GM12878 (cell line): ENCODE measurements around the gene EPX. TPM values are rescaled to one million over a fixed set of nuclear protein-coding genes. Genes with fewer than 3 reads are reported as not detected.

ENCODE experiments used
- ATAC-seq: fragments of 200-7000 bp; cut with Tn5 transposase; 3 replicates; pipeline ENCODE4 v1.9.1; 2020; ENCODE audit warnings: mild to moderate bottlenecking, moderate library complexity
- BruUV-seq: library from RNA; stranded (reverse); fragments of 400-500 nt; replicated peaks from 2 replicates; lab custom pipeline; 2021; lab: Mats Ljungman, UMichigan
- CTCF ChIA-PET: fragments of 300-600 bp; sonication (Branson Sonifier 250); formaldehyde crosslinking; extraction: SDS; loops from one replicate; lab custom pipeline; 2021; ENCODE audit warnings: inconsistent platforms; lab: Yijun Ruan, JAX
- POLR2A ChIA-PET: fragments of 350-600 bp; formaldehyde crosslinking; extraction: SDS; loops from one replicate; lab custom pipeline; 2021; ENCODE audit warnings: inconsistent platforms; lab: Charles Lee
- RAD21 ChIA-PET: fragments of 300-600 bp; sonication (Branson Sonifier 250); formaldehyde crosslinking; loops from one replicate; lab custom pipeline; 2023; ENCODE audit warnings: antibody characterized with exemption; ENCODE audit not compliant: unreplicated experiment; lab: Charles Lee
- SMC1A ChIA-PET: fragments of 300-600 bp; sonication (Branson Sonifier 250); formaldehyde crosslinking; loops from one replicate; lab custom pipeline; 2023; ENCODE audit not compliant: unreplicated experiment, uncharacterized antibody; lab: Charles Lee
- DNase-seq: peaks from one replicate; pipeline ENCODE4 v3.0.0-alpha.2; 2011; ENCODE audit warnings: low read depth, low spot score
- FAIRE-seq: peaks from 3 replicates; lab custom pipeline; 2011; peaks lifted over from hg19 to GRCh38; lab: Jason Lieb, UNC
- H2AFZ ChIP-seq: 2 replicates; pipeline ENCODE4 v1.6.0; 2011; ENCODE audit warnings: low read depth, low read length, control low read depth; ENCODE audit not compliant: control insufficient read depth
- H3K27ac ChIP-seq: 2 replicates; pipeline ENCODE4 v1.5.1; 2011; ENCODE audit warnings: control low read depth; ENCODE audit not compliant: control insufficient read depth, insufficient read depth
- H3K27me3 ChIP-seq, 2 experiments: replicated peaks in 1 of 2; 2 replicates each; pipeline versions ENCODE4 v1.6.0 to v1.6.1; 2011; ENCODE audit warnings: low read length in 1 of 2; ENCODE audit not compliant: control insufficient read depth in 2 of 2, insufficient read depth in 2 of 2
- H3K36me3 ChIP-seq, 2 experiments: 2 replicates each; pipeline ENCODE4 v1.5.1; 2011; ENCODE audit warnings: low read length in 1 of 2; ENCODE audit not compliant: control insufficient read depth in 2 of 2, insufficient read depth in 2 of 2
- H3K4me1 ChIP-seq: 2 replicates; pipeline ENCODE4 v1.6.1; 2011; ENCODE audit warnings: mild to moderate bottlenecking, low read length, moderate library complexity, mixed read lengths; ENCODE audit not compliant: control insufficient read depth, insufficient read depth
- H3K4me2 ChIP-seq: 2 replicates; pipeline ENCODE4 v1.6.0; 2011; ENCODE audit warnings: control low read depth; ENCODE audit not compliant: control insufficient read depth, insufficient read depth
- H3K4me3 ChIP-seq: fragments of 200-600 bp; sonication (generic); 2 replicates; pipeline ENCODE4 v1.5.1; 2016
- H3K79me2 ChIP-seq: 2 replicates; pipeline ENCODE4 v1.6.0; 2011; ENCODE audit warnings: low read length; ENCODE audit not compliant: control insufficient read depth, insufficient read depth
- H3K9ac ChIP-seq: 2 replicates; pipeline ENCODE4 v1.8.0; 2011; ENCODE audit warnings: low read length, control low read depth, mixed read lengths; ENCODE audit not compliant: control insufficient read depth, insufficient read depth
- H3K9me3 ChIP-seq: replicated peaks from 3 replicates; pipeline ENCODE4 v1.5.1; 2011; ENCODE audit warnings: mild to moderate bottlenecking, low read length; ENCODE audit not compliant: control insufficient read depth, insufficient read depth
- H4K20me1 ChIP-seq: 2 replicates; pipeline ENCODE4 v1.6.0; 2011; ENCODE audit not compliant: control insufficient read depth, insufficient read depth
- EP300 ChIP-seq, 2 experiments: fragments of 150-350 bp in 1 of 2; IDR thresholded peaks; 2 replicates each; pipeline ENCODE4 v1.6.1; 2011 to 2012; ENCODE audit warnings: low read depth in 2 of 2, low read length in 2 of 2, borderline replicate concordance in 1 of 2, improper control_type of control experiment in 1 of 2, inconsistent platforms in 1 of 2; ENCODE audit not compliant: control insufficient read depth in 1 of 2
- HDGF ChIP-seq: fragments of 450-650 bp; IDR thresholded peaks from 2 replicates; pipeline ENCODE4 v1.6.1; 2016; ENCODE audit warnings: antibody characterized with exemption
- IKZF2 ChIP-seq, 2 experiments: fragments of 450-650 bp; IDR thresholded peaks; 2 replicates each; pipeline ENCODE4 v1.6.1; 2017; ENCODE audit warnings: mild to moderate bottlenecking in 2 of 2, moderate library complexity in 2 of 2
- JUND ChIP-seq: IDR thresholded peaks from 2 replicates; pipeline ENCODE4 v1.6.1; 2012; ENCODE audit warnings: low read depth, mild to moderate bottlenecking, low read length, improper control_type of control experiment, moderate library complexity
- MTA2 ChIP-seq: fragments of 450-650 bp; IDR thresholded peaks from 2 replicates; pipeline ENCODE4 v1.6.1; 2016; ENCODE audit warnings: low read depth, mild to moderate bottlenecking, moderate library complexity
- MYC ChIP-seq: IDR thresholded peaks from 2 replicates; pipeline ENCODE4 v1.6.1; 2011; ENCODE audit warnings: mild to moderate bottlenecking, low read length, moderate library complexity, inconsistent platforms; ENCODE audit not compliant: insufficient read depth, insufficient replicate concordance, insufficient read length, severe bottlenecking
- PKNOX1 ChIP-seq: fragments of 450-650 bp; IDR thresholded peaks from 2 replicates; pipeline ENCODE4 v1.6.1; 2016; ENCODE audit warnings: mild to moderate bottlenecking
- RAD51 ChIP-seq: fragments of 450-650 bp; IDR thresholded peaks from 2 replicates; pipeline ENCODE4 v1.6.1; 2016; ENCODE audit warnings: moderate library complexity, mild to moderate bottlenecking, inconsistent platforms
- RELB ChIP-seq: fragments of 450-650 bp; IDR thresholded peaks from 2 replicates; pipeline ENCODE4 v1.6.1; 2017; ENCODE audit warnings: low read depth, mild to moderate bottlenecking, moderate library complexity
- SKIL ChIP-seq: fragments of 450-650 bp; IDR thresholded peaks from 2 replicates; pipeline ENCODE4 v1.6.1; 2017; ENCODE audit warnings: mild to moderate bottlenecking, low read depth, inconsistent platforms; ENCODE audit not compliant: poor library complexity, severe bottlenecking
- SPI1 ChIP-seq: IDR thresholded peaks from 2 replicates; pipeline ENCODE4 v1.6.1; 2011; ENCODE audit warnings: low read depth, mild to moderate bottlenecking, low read length, moderate library complexity, borderline replicate concordance; ENCODE audit not compliant: insufficient read depth
- STAT1 ChIP-seq: fragments of 450-650 bp; conservative IDR thresholded peaks from 2 replicates; pipeline ENCODE4 v1.6.1; 2014; ENCODE audit warnings: antibody characterized with exemption, mild to moderate bottlenecking
- TARDBP ChIP-seq: IDR thresholded peaks from 2 replicates; pipeline ENCODE4 v1.6.1; 2016; ENCODE audit warnings: borderline replicate concordance
- TCF3 ChIP-seq: IDR thresholded peaks from 2 replicates; pipeline ENCODE4 v1.6.1; 2012; ENCODE audit warnings: low read depth, mild to moderate bottlenecking, low read length, borderline replicate concordance; ENCODE audit not compliant: insufficient read depth
- WGBS: methylation state at CpG from one replicate; pipeline ENCODE4 v1.1.6; 2016; ENCODE audit warnings: low lambda C conversion rate; ENCODE audit not compliant: insufficient replicate concordance, insufficient coverage; ENCODE audit errors: missing lambda C conversion rate; 5-methylcytosine and 5-hydroxymethylcytosine counted together
- in situ Hi-C: fragments of 300-500 bp; cut with MboI; formaldehyde crosslinking; loops from 9 replicates; pipeline ENCODE4 v1.14.3; 2018; ENCODE audit warnings: mixed read lengths
- intact Hi-C: fragments of 100-400 bp; cut with micrococcal nuclease; formaldehyde crosslinking; loops from one replicate; pipeline ENCODE4 v1.14.2; 2022; ENCODE audit not compliant: unreplicated experiment
- polyA plus RNA-seq, 11 experiments: library from polyadenylated mRNA; depleted of rRNA in 4 of 11; unstranded in 6 of 11; stranded (reverse) in 5 of 11; fragments of >200 nt; fragmentation: Nextera tagmentation in 4 of 11; fragmentation: Illumina TruSeq in 1 of 11; extraction: Ambion mirVana in 4 of 11; extraction: Trizol in 1 of 11; gene quantifications; 1 replicate in 1 of 11; 2 replicates in 10 of 11; pipeline versions ENCODE4 v1.2.1 to v1.2.3, GENCODE V29; 2011 to 2016; ENCODE audit warnings: inconsistent platforms in 2 of 11, missing spikeins in 2 of 11, low read depth in 1 of 11
- total RNA-seq, 4 experiments: library from RNA; depleted of rRNA in 3 of 4; stranded (reverse); fragments of >200 nt in 3 of 4; fragmentation: Illumina TruSeq in 1 of 4; extraction: Trizol in 1 of 4; gene quantifications; 2 replicates each; pipeline versions ENCODE4 v1.2.1 to v1.2.3, GENCODE V29; 2013 to 2021

The EPX gene
- total and polyA plus RNA-seq, 10 of the 15 experiments (the other 5 are each of a cell fraction or from before 2014, with no cell fraction given): 0.03 TPM; not detected in 9

GRCh38 chr17:58233543-58233942 is 41.0 kb downstream of the EPX start:
- intact Hi-C loops: no loop called here
- TF ChIP-seq MTA2: peak; percentile 18; the same call in 1 of the 2 replicates
- 0 out of 2 replicates have a peak, but pooled peaks have one; percentile 39 for TF ChIP-seq HDGF
- no peak for TF ChIP-seq PKNOX1
- TF ChIP-seq SKIL: no peak
- peak; percentile 97 for TF ChIP-seq SPI1
- 0 out of 4 replicates have a peak, but pooled peaks of 1 of the 2 experiments have one; percentile 24 for TF ChIP-seq EP300 (IDR thresholded peaks at IDR 0.05; ENCODE audit: borderline replicate concordance in 1 of 2, control insufficient read depth in 1 of 2, low read depth in 2 of 2, low read length in 2 of 2)
- no peak for TF ChIP-seq JUND
- no peak for TF ChIP-seq TARDBP
- TF ChIP-seq MYC: no peak
- 0 out of 2 replicates have a peak, but pooled peaks have one; percentile 6 for TF ChIP-seq RAD51
- TF ChIP-seq IKZF2 (IDR thresholded peaks at IDR 0.05): peak in 1 of 2 experiments; percentile 10; a peak in 1 of 4 replicates
- TF ChIP-seq RELB: 0 out of 2 replicates have a peak, but pooled peaks have one; percentile 33
- TF ChIP-seq TCF3: no peak
- TF ChIP-seq STAT1: no peak
- H3K4me1 ChIP-seq: peaks cover 21% of the 10 kb centered on the region
- FAIRE-seq (peak; percentile 90), ATAC-seq (peak; percentile 93), DNase-seq (peak; percentile 55)
- no TSS peak for BruUV-seq
- H3K9ac ChIP-seq: no peak overlapping the region
- CTCF ChIA-PET: interaction anchor here (5.8 to 7.0 kb wide), 2 partner anchors 14 to 16 kb away, joined by 65 to 78 read pairs; partner anchors contain the start of gene MKS1
- H2AFZ ChIP-seq: no peak overlapping the region; the same call in 1 of the 2 replicates
- no peak overlapping the region for H3K4me3 ChIP-seq
- SMC1A ChIA-PET: interaction anchor here (1.0 to 1.5 kb wide), 3 partner anchors 13 to 107 kb away, joined by 3 to 8 read pairs (median 5); partner anchors contain the start of gene MKS1
- peak overlapping the region; percentile 95; the same call in 1 of the 2 replicates for H3K4me2 ChIP-seq
- H4K20me1 ChIP-seq: no peaks in the 10 kb centered on the region
- in situ Hi-C loops: no loop called here
- no peaks in the 10 kb centered on the region for H3K36me3 ChIP-seq
- H3K27me3 ChIP-seq: no peaks in the 10 kb centered on the region; a peak in 1 of 4 replicates
- RAD21 ChIA-PET: interaction anchor here (1.2 to 1.7 kb wide), 3 partner anchors 16 to 111 kb away, joined by 3 to 13 read pairs (median 6); no protein-coding TSS in a partner anchor
- no peaks in the 10 kb centered on the region for H3K79me2 ChIP-seq
- H3K9me3 ChIP-seq: no peaks in the 10 kb centered on the region
- WGBS: 2% methylated on average over 3 of the region's 3 CpGs
- peak overlapping the region; percentile 67; the same call in 1 of the 2 replicates for H3K27ac ChIP-seq
- POLR2A ChIA-PET: interaction anchor here (1.2 kb wide), 1 partner anchor 15 kb away, joined by 3 read pairs; the partner anchor contains the start of gene MKS1
